HG02938 (cell line): Measurements from ENCODE around the gene FBXL14.

Experiments
- ATAC-seq: cut with Tn5 transposase; IDR thresholded peaks from one replicate; pipeline ENCODE4 v1.9.1; 2021; ENCODE audit warnings: mild to moderate bottlenecking, moderate library complexity; ENCODE audit not compliant: unreplicated experiment

Gene FBXL14, protein sequence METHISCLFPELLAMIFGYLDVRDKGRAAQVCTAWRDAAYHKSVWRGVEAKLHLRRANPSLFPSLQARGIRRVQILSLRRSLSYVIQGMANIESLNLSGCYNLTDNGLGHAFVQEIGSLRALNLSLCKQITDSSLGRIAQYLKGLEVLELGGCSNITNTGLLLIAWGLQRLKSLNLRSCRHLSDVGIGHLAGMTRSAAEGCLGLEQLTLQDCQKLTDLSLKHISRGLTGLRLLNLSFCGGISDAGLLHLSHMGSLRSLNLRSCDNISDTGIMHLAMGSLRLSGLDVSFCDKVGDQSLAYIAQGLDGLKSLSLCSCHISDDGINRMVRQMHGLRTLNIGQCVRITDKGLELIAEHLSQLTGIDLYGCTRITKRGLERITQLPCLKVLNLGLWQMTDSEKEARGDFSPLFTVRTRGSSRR

DNA sequence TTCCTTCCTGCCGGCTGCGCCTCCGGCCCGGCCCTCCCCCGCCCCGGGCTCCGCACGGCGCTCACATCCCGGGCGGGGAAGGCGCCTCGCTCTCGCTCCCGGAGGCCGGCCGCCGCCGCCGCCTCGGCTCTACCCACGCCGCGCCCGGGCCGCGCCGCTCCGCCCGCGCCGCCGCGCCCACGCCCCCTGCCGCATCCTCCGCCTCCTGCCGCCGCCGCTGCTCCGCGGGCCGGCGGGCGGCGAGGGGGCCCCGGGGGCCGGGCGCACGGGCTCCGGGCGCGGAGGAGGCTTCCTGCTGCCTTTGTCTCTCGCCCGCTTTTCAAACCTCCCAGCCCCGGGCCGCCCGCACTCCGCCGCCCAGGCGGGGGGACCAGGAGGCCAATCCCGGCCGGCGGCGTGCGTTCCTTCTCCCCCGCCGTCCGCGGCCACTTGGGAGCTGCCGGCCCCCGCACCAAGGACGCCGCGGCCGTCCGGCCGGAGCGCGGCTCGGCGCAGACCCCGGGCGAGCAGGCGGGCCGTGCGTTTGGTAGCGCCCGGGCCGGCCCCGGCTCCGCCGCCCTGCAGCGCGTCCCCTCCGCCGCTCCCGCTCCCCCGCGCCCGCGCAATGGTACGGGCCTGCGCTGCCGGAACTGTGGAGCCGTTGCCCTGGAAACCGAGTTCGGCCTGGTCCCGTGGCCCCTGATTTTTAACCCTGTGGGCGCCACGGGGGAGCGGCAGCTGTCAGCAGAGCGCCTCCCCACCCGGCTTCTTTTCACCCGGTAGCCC, at the start of gene FBXL14:
TSS of gene FBXL14 (minus strand) at position 321 of the 765 bp plus-strand sequence. CDS start 515 bp downstream, outside the sequence.
- ATAC-seq, result peak; percentile 58

DNA sequence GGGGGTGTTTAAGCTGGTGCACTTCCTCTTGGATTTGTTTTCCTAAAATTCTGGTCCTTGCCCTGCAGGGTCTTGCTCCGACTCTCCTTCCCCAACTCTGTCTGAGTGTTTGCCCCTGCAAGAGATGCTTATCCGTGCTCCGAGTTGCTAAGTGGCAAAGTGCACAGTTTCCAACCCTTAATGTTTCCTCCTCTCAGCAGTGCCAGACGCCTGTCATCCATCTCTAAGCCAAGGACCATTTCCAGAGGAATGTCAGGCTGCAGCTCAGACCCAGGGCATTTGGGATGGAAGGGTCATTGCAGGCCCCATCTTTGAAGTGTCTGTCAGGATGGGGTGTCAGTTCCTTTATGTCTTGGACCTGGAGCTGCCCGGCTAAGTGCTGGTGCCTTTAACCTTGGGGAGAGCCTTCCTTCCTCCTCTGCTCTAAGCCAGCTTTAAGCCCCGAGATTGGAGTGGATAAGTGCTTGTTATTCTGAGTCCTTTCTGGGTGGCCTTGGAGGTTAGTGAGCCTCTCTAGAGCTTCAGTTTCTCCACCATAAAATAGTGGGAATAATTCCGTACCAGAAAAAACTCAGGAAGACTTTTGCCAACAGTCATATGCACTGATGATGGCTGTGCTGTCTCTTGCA, 49.6 kb upstream of the FBXL14 start:
- ATAC-seq, result no peak

DNA sequence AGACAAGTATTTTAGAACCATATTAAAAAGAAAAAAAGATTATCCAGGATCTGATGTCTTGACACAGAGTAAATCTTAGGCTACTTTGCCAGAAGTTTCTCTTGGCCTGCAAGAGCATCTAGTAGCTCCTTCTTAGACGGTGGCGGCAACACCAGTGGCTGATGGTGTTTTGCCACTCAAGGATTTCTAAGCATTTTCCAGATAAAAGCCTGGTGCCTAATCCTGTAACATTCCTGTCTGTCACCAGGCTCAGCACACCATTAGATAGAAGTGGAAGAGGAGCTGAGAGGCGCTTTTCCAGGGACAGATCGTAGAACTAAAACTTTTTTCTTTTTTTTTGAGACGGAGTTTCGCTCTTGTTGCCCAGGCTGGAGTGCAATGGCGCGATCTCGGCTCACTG, 48.7 kb upstream of the FBXL14 start:
- no peak for ATAC-seq

DNA sequence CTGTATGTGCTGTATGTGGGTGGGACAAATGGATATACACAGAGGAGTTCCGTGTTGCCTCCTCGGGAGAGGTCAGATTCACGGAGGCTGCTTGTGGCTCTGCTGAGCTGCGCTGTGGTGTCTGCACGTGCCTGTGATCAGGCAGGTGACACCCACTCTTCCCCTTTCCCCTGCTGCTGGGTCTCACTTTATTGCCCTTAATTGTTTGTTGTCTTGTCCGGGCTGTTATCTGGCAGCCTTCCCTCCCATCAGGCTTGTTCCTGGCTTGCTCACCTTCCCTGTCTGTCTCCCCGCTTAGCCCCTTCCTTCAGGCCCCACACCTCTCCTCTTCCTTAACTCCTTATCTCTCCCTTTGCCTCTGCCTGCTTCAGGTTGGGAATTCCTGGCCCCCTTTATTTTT, 48.1 kb upstream of the FBXL14 start:
- no peak for ATAC-seq

DNA sequence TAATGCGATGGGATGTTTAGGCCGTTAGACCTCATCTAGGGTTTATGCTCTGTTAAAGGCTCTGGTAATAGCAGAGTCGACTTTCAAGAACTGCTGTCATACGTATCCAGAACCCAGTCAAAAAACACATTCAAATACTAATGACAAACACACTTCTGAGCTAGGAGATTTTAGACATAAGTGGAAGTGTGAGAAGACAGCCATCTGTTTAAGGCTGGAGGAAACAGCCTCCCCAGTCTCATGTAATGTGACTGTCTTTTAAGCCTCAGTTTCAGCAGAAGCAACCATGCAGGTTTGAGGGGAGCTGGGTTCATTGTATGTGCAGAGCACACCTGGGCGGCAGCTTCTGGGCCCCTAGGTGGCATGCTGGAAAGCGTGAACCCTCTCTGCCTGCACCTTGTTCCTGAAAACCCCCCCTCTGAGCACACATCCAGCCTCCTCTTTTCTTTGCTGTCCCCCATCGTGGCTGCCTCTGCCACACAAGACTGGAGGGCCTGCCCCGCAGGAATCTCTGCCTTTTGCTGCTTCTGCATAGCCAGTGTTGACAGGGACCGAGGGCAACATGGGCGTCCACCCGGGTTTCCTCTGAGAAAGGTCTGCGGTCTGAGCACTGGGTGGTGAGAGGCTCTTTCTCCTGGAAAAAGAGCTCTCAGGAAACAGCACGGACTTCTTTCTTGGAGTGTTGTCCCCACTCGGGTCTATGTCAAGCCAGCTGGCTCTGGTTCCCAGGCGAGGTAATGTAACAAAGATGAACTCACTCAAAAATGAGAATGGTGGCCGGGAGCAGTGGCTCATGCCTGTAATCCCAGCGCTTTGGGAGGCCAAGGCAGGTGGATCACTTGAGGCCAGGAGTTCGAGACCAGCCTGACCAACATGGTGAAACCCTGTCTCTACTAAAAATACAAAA, 46.2 kb upstream of the FBXL14 start:
- no peak for ATAC-seq

DNA sequence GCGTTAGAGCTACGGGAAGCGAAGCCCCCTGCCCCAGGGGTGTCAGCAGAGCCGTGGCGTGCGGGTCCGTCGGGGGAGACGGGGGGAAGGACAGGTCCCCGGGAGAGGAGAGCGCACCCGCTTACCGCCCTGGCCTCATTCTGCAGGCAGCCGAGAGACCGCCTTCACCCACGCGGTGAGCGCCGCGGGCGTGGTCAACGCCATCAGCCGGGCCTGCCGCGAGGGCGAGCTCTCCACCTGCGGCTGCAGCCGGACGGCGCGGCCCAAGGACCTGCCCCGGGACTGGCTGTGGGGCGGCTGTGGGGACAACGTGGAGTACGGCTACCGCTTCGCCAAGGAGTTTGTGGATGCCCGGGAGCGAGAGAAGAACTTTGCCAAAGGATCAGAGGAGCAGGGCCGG, 45.2 kb upstream of the FBXL14 start:
- ATAC-seq, result no peak

DNA sequence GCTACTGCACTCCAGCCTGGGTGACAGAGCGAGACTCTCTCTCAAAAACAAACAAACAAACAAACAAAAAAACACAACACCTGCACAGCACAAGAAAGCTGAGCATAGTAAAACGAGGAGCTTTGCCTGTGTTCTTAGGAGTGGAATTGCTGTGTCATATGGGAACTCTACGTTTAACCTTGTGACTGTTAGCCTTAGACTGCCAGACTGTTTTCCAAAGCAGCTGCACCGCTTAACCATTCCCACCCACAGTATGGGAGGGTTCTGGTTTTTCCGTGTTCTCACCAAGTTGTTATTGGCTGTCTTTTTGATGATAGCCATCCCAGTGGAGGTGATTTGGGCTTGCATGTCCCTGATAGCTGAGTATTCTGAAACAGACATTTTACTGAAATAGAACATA, 43.8 kb upstream of the FBXL14 start:
- ATAC-seq, result no peak

DNA sequence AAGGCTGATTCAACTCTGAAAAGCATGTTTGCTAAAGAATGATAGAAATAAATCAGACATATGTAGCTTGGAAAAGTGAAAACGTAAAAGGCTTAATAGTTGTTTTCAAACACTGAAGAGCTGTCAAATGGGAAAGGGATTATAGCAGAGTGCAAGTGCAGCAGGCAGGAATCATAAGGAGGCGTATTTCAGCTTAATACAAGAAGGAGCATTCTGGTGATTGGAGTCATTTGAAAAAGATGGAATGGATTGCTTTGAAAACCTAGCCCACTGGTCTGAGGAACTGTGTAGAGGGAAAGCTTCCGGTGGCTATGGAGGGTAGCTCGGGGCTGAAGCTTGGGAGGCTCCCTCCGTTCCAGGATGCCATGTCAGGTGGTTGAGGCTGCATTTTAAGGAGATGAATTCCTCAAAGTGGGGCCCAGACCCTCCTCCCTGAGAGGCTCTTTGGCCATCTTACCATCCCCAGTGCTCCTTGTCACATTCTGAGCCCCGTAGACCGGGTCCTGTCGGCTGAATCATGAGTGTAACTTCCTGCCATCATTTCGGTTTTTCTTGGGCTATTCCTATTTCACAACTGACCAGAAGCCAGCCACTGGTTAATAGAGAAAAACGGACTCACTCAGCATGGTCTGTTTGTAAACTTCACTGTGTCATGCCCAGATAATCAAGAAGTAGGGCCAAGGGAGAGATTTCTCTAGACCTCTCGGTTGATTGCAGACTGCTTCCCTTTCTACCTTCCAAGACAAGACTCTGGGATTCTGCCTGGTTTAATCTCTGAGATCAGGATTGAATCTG, 41.1 kb upstream of the FBXL14 start:
- no peak for ATAC-seq

DNA sequence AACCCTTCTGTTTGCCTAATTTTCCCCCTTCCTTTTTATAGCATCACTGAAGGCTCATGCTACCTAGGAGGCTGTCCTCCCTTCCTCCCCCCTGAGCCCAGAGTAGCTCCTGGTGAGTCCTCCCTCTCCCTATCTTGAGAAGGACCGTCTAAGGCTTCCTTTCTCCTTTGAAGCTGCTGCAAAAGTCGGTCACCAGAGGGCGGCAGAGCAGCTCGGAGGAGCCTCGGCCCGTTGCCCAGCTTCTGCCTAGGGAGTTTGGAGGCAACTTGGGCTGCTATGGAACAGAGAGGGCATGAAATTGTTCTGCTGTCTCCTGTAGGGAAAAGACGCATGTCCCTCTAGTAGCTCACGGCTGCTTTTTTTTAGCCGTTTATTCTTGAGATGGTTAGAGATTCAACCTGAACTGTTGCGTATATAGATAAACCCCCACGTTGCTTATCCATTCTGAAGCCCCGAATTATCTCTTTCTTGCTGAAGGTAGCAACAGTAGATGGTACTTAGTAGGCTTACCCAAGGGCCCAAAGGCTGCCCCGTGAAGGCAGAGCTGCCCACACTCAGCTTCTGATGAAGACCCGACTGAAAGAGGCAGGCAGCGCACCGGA, 40.3 kb upstream of the FBXL14 start:
- ATAC-seq, result no peak

DNA sequence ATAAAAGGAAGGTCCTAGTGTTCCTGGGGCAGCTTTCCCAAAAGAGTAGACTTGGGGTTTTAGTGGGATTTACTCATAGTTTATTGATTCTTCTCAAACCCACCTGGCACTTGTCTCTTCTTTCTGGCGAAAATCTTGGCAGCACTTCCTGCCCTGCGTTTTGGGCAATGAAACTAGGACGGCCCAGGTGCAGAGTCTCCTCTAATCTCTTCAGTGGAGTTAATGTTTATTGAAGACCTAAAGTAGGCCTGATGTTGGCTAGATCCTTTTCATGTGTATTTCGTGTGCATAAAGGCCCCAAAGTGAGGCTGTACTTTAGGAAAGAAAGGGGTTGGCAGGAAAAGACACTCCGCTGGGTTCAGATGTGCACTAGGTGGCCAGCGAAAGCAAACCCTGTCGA, 39.8 kb upstream of the FBXL14 start:
- no peak for ATAC-seq

DNA sequence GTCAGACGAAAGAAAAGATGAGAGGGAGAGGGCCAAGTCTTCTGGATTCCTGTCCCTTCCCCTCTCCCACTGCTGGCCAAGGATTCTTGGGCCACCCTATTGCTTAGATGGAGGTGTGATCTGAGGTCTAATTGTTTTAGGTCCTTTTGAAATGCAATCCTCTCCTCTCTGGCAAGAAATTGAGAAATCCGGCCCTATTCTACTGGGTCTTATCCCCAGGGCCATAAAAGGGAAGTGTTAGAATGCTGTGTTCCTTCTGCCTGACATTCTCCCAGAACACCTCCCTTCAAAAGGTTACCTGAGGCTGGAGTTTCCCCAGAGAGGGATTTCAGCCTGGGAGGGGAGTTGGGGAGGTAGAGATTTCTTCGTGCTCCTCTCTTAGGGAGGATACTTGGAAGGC, 39.1 kb upstream of the FBXL14 start:
- ATAC-seq, result no peak

DNA sequence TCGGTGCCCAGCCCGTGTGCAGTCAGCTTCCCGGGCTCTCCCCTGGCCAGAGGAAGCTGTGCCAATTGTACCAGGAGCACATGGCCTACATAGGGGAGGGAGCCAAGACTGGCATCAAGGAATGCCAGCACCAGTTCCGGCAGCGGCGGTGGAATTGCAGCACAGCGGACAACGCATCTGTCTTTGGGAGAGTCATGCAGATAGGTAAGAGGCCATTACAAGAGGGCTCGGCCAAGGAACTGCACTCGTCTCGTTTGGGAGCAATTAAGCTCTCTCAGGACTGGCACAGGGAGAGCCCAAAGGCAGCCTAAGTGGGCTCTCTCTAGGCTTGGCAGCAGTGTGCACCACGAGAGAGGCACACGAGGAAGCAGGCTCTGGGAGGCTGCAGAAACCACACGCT, 38.3 kb upstream of the FBXL14 start:
- no peak for ATAC-seq

DNA sequence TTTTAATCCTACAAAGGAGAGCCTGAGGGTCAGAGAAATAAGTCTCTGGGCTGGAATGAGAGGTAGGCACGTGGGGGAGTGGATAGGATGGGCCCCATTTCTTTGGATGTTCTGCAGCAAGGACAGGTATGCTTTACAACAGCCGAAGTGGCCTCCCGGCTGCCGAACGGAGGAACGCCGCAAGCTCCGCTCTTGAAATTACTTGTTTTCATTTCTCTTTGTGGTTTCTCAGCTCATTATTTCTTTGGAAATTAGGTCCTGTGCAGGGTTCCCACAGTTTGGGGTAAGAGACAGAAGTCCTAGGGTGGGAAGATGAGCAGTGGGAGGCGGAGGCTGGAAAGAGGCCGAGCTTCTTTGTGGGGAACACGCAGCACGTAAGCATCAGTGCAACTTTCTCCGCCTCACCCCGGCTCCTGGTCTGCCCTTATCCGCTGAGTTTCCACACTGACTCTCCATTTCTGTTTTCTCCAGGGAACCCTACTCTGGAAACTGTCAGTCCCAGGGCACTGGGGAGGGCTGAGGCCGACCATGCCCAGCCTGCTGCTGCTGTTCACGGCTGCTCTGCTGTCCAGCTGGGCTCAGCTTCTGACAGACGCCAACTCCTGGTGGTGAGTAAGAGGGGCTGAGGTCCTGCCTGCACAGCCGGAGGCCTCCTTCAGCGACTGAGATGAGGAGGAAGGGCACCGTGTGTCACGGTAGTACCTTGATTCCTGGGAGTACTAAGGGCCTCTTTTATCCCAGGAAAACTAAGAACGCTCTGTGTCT, 36.6 kb upstream of the FBXL14 start:
- ATAC-seq, result no peak

DNA sequence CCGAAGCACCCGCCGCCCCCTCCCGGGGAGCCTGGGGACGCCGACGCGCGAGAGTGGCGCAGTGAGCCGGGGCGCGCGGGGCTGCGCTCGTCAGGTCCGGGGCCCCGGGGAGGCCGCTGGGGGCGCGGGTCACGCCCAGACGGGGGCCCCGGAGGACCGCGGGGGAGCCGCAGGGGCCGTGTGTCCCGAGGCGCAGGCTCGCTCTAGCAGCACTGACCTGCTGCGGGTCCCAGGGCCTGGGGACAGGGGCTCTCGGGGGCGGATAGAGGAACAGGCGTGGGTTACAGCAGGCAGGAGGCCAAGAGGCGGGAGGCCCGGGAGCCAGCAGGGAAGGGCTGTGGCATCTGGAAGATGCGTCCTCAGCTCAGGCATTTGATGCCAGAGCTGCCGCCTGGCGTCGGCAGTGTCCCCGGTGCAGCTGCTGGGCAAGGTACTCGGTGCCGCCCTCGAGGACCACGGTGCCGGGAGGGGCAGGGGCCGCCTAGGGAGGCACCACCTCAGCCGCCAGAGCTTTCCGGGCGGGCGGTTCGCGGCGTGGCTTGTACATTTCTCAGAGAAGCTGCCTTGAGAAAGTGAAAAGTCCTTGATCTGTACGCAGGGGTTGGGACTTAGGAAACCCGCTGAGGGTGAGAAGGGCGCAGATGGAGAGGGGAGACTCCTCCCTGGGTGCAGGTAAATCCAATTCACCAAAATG, 35.9 kb upstream of the FBXL14 start:
- no peak for ATAC-seq

DNA sequence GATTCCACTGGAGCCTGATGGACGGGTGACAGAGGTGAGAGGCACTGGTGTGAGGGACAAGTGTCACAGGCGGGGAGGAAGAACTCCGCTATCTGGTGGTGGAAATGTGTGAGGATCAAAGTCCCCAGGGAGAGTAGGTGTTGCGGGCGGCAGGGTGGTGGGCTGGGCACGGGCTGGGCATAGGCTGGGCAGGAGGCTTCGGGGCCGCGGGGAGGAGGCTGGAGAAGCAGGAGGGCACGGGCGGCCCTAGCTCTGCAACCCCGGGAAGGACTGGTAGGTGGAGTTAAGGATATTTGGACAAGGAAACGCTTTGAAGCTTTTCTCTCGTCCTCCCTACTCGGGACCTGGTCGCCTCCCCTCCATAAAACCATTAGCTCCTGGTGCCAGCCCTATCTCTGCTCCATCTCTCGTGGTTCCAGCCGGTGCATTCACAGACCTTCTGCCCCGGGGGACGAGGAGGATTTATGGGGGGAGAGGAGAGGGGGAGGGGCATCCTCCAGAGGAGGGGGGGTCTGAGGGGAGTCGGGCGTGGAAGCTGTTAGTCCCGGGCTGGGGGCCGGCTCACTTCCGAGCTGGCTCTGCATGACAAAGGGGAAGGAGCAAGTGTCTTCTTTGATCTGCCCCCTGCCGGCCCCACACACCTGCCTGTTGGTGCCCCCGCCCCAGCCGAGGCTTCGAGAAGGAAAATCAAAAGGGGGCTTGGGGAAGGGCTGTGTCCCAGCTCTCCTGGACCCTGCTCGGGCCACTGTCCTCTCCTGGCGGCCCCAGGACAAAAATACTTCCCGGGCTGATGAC, 35.2 kb upstream of the FBXL14 start:
- ATAC-seq, result no peak

DNA sequence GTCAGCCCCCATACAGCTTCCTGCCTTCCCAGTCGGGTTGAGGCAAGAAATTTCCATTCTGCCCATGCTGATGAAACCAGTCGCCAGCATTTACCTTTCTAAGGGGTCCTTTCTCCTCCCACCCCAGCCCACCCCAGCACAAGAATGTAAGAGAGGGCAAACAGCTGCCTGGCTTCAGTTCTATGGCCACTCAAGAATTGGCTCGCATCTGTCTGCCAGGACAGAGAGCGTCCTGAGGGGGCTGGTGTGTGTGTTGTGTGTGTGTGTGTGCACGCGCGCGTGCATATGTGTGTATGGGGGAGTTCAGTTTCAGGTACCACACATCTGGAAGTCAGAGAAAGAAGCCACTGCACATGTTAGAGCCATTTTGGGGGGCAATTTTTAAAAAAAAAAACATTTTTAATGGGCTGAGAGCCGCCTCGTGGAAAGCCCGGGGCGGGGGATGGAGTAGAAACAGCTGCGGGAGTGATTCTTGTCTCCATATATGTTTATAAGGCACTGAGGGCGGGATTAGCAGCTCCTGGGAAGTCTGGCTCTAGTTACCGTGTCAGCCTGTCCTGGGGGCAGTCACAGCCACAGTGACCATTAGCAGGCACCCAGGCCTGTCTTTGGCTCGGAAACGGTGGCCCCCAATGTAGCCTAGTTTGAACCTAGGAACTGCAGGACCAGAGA, 34.4 kb upstream of the FBXL14 start, which contains the start of gene WNT5B:
TSS of gene WNT5B (plus strand) at position 566 of the 672 bp plus-strand sequence. CDS start 2,124 bp downstream, outside the sequence.
- no peak for ATAC-seq

DNA sequence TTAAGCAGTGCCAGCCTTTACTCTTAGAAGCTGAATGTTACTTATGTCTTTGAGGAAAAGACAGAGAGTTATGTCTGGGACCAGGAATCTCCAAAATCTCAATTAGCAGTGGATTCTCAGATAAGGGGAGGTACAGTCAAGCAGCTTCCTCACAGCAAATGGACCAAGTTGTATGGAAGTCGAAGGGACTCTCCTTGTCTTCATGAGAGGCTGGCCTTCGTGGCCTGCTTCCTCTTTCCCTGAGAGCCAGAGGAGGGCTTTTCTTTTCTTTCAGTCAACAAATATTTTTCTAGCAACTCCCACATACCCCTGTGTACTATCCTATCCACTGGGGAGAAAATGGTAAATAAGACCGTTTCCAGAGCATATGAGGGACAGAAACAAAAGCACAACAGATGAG, 28.0 kb upstream of the FBXL14 start:
- ATAC-seq, result no peak
